Neural cell (in vitro differentiated cells): ENCODE results near the gene CENPV. TPM values are rescaled to one million over a fixed set of nuclear protein-coding genes. Genes with fewer than 3 reads are reported as not detected.

Source experiments
- H2AFZ ChIP-seq: fragments of 200-600, 300-800 bp; sonication (generic), shearing (Covaris generic); 2 replicates; pipeline ENCODE4 v1.6.0; 2014; ENCODE audit warnings: low read depth, mild to moderate bottlenecking, antibody characterized with exemption, low read length, moderate library complexity
- H3F3A ChIP-seq: fragments of 200-600 bp; shearing (Covaris generic); 2 replicates; pipeline ENCODE4 v1.6.1; 2016; ENCODE audit warnings: mild to moderate bottlenecking, moderate library complexity, mixed read lengths, antibody characterized with exemption, low read length; ENCODE audit not compliant: insufficient read depth, poor library complexity, severe bottlenecking
- H3K27ac ChIP-seq: fragments of 200-600, 300-800 bp; sonication (generic), shearing (Covaris generic); 2 replicates; pipeline ENCODE4 v1.5.1; 2014; ENCODE audit warnings: mild to moderate bottlenecking, low read length, moderate library complexity
- H3K27me3 ChIP-seq: fragments of 300-800, 200-600 bp; sonication (generic), shearing (Covaris generic); 2 replicates; pipeline ENCODE4 v1.6.0; 2014; ENCODE audit warnings: mild to moderate bottlenecking, low read depth, low read length, moderate library complexity; ENCODE audit not compliant: insufficient read depth
- H3K36me3 ChIP-seq: fragments of 300-800, 200-600 bp; sonication (generic), shearing (Covaris generic); 2 replicates; pipeline ENCODE4 v1.5.1; 2014; ENCODE audit warnings: mild to moderate bottlenecking, antibody characterized with exemption, low read length, moderate library complexity; ENCODE audit not compliant: insufficient read depth
- H3K4me2 ChIP-seq: fragments of 300-800, 200-600 bp; sonication (generic), shearing (Covaris generic); 2 replicates; pipeline ENCODE4 v1.6.0; 2014; ENCODE audit warnings: mild to moderate bottlenecking, low read length
- H3K4me3 ChIP-seq: fragments of 300-800, 200-600 bp; sonication (generic), shearing (Covaris generic); 2 replicates; pipeline ENCODE4 v1.5.1; 2014; ENCODE audit warnings: mild to moderate bottlenecking, low read length, moderate library complexity
- H3K79me2 ChIP-seq: fragments of 200-600 bp; shearing (Covaris generic); replicated peaks from 2 replicates; pipeline ENCODE4 v1.6.0; 2014; ENCODE audit warnings: mild to moderate bottlenecking, low read length, moderate library complexity; ENCODE audit not compliant: insufficient read depth
- H3K9ac ChIP-seq: fragments of 300-800, 200-600 bp; sonication (generic), shearing (Covaris generic); 2 replicates; pipeline ENCODE4 v1.6.1; 2016; ENCODE audit warnings: mild to moderate bottlenecking, low read length, mixed read lengths
- H3K9me2 ChIP-seq: fragments of 200-600 bp; shearing (Covaris generic); 2 replicates; pipeline ENCODE4 v1.6.1; 2016; ENCODE audit warnings: mild to moderate bottlenecking, low read length, mixed read lengths; ENCODE audit not compliant: insufficient read depth
- H3K9me3 ChIP-seq: fragments of 200-600, 300-800 bp; sonication (generic), shearing (Covaris generic); 2 replicates; pipeline ENCODE4 v1.6.1; 2016; ENCODE audit warnings: mild to moderate bottlenecking, mixed run types, low read length, moderate library complexity, mixed read lengths
- H4K20me1 ChIP-seq: fragments of 200-600 bp; shearing (Covaris generic); 2 replicates; pipeline ENCODE4 v1.6.1; 2016; ENCODE audit warnings: mild to moderate bottlenecking, mixed run types; ENCODE audit not compliant: insufficient read depth
- EP300 ChIP-seq: fragments of 450-650 bp; conservative IDR thresholded peaks from 2 replicates; pipeline ENCODE4 v1.6.1; 2014; ENCODE audit warnings: antibody characterized with exemption, mild to moderate bottlenecking, moderate library complexity; ENCODE audit not compliant: poor library complexity, severe bottlenecking
- EZH2 ChIP-seq: fragments of 200-600, 300-800 bp; shearing (Covaris generic), sonication (generic); IDR thresholded peaks from 2 replicates; pipeline ENCODE4 v1.6.1; 2014; ENCODE audit warnings: antibody characterized with exemption, low read length, borderline replicate concordance, mild to moderate bottlenecking; ENCODE audit not compliant: insufficient read depth, poor library complexity, severe bottlenecking
- MXI1 ChIP-seq: fragments of 450-650 bp; conservative IDR thresholded peaks from 2 replicates; pipeline ENCODE4 v1.6.1; 2014; ENCODE audit warnings: antibody characterized with exemption, mild to moderate bottlenecking; ENCODE audit not compliant: poor library complexity, severe bottlenecking
- POLR2AphosphoS5 ChIP-seq: IDR thresholded peaks from 2 replicates; pipeline ENCODE4 v1.6.1; 2012
- RAD21 ChIP-seq: fragments of 450-650 bp; conservative IDR thresholded peaks from 2 replicates; pipeline ENCODE4 v1.6.1; 2014; ENCODE audit warnings: antibody characterized with exemption, mild to moderate bottlenecking, moderate library complexity
- REST ChIP-seq: IDR thresholded peaks from 2 replicates; pipeline ENCODE4 v1.6.1; 2012; ENCODE audit warnings: borderline replicate concordance
- SMC3 ChIP-seq: fragments of 450-650 bp; conservative IDR thresholded peaks from 2 replicates; pipeline ENCODE4 v1.6.1; 2014; ENCODE audit warnings: antibody characterized with exemption, mild to moderate bottlenecking, moderate library complexity; ENCODE audit not compliant: poor library complexity
- TAF1 ChIP-seq: IDR thresholded peaks from 2 replicates; pipeline ENCODE4 v1.6.1; 2012; ENCODE audit warnings: low read depth
- polyA plus RNA-seq: library from polyadenylated mRNA; depleted of rRNA; stranded (reverse); fragments of >200 nt; gene quantifications from 2 replicates; pipeline ENCODE4 v1.2.3, GENCODE V29; 2014
- TF ChIP-seq, protein P1 (sequence below): fragments of 450-650 bp; IDR thresholded peaks from 2 replicates; pipeline ENCODE4 v1.5.1; 2014; ENCODE audit warnings: antibody characterized with exemption, mild to moderate bottlenecking, moderate library complexity; ENCODE audit not compliant: poor library complexity, severe bottlenecking

The CENPV gene
- polyA plus RNA-seq, 1 donor from 2014 or later, result 291 TPM

DNA sequence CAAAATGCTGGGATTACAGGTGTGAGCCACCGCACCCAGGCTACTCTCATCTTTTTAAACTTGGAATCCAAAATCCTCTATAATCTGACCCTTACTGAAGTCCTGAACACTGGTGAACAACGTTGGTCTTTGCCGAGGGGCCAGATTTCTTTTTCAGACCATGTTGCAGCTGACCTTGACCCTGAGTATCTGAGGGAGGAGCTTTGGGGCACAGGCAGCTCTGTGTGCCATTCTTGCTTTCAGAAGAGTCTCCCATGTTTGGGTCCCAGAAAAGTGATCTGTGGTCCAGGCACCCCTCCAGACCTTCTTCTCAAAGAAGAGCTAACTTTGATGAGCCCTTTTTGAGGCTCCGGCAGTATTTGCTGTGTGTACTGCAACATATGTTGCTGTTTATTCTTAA, 50.4 kb downstream of the CENPV start:
- no peaks in the 10 kb centered on the region for H3K36me3 ChIP-seq
- H2AFZ ChIP-seq, result no peak overlapping the region
- H3K9me2 ChIP-seq, result no peaks in the 10 kb centered on the region
- H3K4me3 ChIP-seq, result no peak overlapping the region
- TF ChIP-seq SMC3 (no peak), TAF1 (no peak), MXI1 (no peak), RAD21 (no peak), REST (no peak), EZH2 (no peak), EP300 (no peak), POLR2AphosphoS5 (no peak)
- TF ChIP-seq, protein P1, sequence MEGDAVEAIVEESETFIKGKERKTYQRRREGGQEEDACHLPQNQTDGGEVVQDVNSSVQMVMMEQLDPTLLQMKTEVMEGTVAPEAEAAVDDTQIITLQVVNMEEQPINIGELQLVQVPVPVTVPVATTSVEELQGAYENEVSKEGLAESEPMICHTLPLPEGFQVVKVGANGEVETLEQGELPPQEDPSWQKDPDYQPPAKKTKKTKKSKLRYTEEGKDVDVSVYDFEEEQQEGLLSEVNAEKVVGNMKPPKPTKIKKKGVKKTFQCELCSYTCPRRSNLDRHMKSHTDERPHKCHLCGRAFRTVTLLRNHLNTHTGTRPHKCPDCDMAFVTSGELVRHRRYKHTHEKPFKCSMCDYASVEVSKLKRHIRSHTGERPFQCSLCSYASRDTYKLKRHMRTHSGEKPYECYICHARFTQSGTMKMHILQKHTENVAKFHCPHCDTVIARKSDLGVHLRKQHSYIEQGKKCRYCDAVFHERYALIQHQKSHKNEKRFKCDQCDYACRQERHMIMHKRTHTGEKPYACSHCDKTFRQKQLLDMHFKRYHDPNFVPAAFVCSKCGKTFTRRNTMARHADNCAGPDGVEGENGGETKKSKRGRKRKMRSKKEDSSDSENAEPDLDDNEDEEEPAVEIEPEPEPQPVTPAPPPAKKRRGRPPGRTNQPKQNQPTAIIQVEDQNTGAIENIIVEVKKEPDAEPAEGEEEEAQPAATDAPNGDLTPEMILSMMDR, result no peak
- H3K79me2 ChIP-seq, result no peaks in the 10 kb centered on the region
- no peaks in the 10 kb centered on the region for H4K20me1 ChIP-seq
- no peaks in the 10 kb centered on the region for H3F3A ChIP-seq
- H3K4me2 ChIP-seq, result no peak overlapping the region
- no peaks in the 10 kb centered on the region for H3K9me3 ChIP-seq
- H3K27ac ChIP-seq, result no peak overlapping the region
- H3K9ac ChIP-seq, result no peak overlapping the region
- H3K27me3 ChIP-seq, result no peaks in the 10 kb centered on the region

DNA sequence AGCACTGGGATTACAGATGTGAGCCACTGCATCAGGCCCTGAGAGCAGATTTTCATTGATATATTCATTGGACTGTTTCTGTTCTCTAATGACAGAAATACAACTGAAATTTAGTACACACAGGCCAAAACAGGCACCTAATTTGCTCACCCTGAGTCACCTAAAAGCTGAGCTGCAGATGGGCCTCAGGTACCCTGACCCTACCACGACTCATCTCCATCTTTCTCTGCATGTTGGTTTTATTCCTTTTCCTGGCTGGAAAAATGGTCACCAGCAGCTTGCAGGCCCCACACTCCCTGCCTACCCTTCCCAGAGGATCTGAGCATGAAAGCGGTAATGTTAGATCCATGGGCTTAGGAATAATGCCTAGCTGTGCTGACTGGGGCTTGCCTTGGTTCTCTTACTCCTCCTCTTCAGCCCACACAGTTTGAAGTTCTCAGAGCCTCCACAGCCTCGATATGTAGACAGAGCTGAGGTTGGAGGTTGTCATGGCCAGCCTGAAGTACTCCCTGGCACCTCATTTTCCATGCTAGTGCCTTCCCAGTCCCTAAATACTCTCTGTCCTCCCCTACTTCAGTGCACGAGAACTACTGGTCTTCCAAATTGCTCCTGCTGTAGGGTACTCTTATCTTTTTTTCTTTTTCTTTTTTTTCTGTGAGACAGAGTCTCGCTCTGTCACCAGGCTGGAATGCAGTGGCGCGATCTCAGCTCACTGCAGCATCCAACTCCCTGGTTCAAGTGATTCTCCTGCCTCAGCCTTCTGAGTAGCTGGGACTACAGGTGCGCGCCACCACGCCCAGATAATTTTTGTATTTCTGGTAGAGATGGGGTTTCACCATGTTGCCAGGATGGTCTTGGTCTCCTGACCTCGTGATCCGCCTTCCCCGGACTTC, 51.1 kb downstream of the CENPV start:
- Histone ChIP-seq H3K4me2 (no peak overlapping the region), H4K20me1 (no peaks in the 10 kb centered on the region), H2AFZ (no peak overlapping the region), H3F3A (no peaks in the 10 kb centered on the region), H3K36me3 (no peaks in the 10 kb centered on the region), H3K79me2 (no peaks in the 10 kb centered on the region), H3K4me3 (no peak overlapping the region), H3K27me3 (no peaks in the 10 kb centered on the region), H3K9me2 (no peaks in the 10 kb centered on the region), H3K27ac (no peak overlapping the region), H3K9ac (no peak overlapping the region), H3K9me3 (no peaks in the 10 kb centered on the region)
- TF ChIP-seq TAF1 (no peak), POLR2AphosphoS5 (no peak), EP300 (no peak), EZH2 (no peak), MXI1 (no peak), SMC3 (no peak), REST (no peak), RAD21 (no peak)
- TF ChIP-seq, protein P1, result no peak
